HG03095 (cell line): Measurements from ENCODE around the gene TTC23.
A peak's percentile ranks its signal among the peaks of the same experiment; 100 is the strongest.

Source experiments
- ATAC-seq: cut with Tn5 transposase; IDR thresholded peaks from one replicate; pipeline ENCODE4 v1.9.1; 2021; ENCODE audit warnings: moderate library complexity; ENCODE audit not compliant: unreplicated experiment

TTC23 gene

GRCh38 chr15:99106417-99107220 is 142.8 kb downstream of the TTC23 start:
- no peak for ATAC-seq

- ATAC-seq, result peak; percentile 46
Observed at GRCh38 chr15:99105514-99106341, 143.7 kb downstream of the TTC23 start.

GRCh38 chr15:99104788-99105513 is 144.4 kb downstream of the TTC23 start, which contains the start of gene SYNM:
TSS of gene SYNM (plus strand) at chr15:99105080. CDS start at chr15:99105200, 120 bp downstream.
- ATAC-seq, result peak; percentile 68

- no peak for ATAC-seq
Observed at GRCh38 chr15:99103279-99103678, 146.1 kb downstream of the TTC23 start.

GRCh38 chr15:99102332-99103235 is 146.8 kb downstream of the TTC23 start:
- ATAC-seq, result no peak

- ATAC-seq, result no peak
Observed at GRCh38 chr15:99101501-99101900, 147.9 kb downstream of the TTC23 start.

- ATAC-seq, result peak; percentile 33
Observed at GRCh38 chr15:99100245-99101173, 148.9 kb downstream of the TTC23 start.

GRCh38 chr15:99099661-99100060 is 149.7 kb downstream of the TTC23 start:
- ATAC-seq, result no peak

- no peak for ATAC-seq
Observed at GRCh38 chr15:99098991-99099390, 150.4 kb downstream of the TTC23 start.

- ATAC-seq, result no peak
Observed at GRCh38 chr15:99098426-99098825, 151.0 kb downstream of the TTC23 start.

- no peak for ATAC-seq
Observed at GRCh38 chr15:99097441-99098410, 151.7 kb downstream of the TTC23 start.

GRCh38 chr15:99096894-99097426 is 152.4 kb downstream of the TTC23 start:
- ATAC-seq, result no peak

GRCh38 chr15:99096173-99096893 is 153.0 kb downstream of the TTC23 start:
- no peak for ATAC-seq

- ATAC-seq, result no peak
Observed at GRCh38 chr15:99095626-99096025, 153.8 kb downstream of the TTC23 start.

- ATAC-seq, result no peak
Observed at GRCh38 chr15:99092554-99093172, 156.7 kb downstream of the TTC23 start.

- ATAC-seq, result no peak
Observed at GRCh38 chr15:99090938-99091337, 158.4 kb downstream of the TTC23 start.
